GM18508 (cell line): Measurements from ENCODE around the gene FCRL6.

ENCODE experiments used
- ATAC-seq: cut with Tn5 transposase; IDR thresholded peaks from one replicate; pipeline ENCODE4 v1.9.1; 2021; ENCODE audit warnings: moderate number of reproducible peaks; ENCODE audit not compliant: insufficient read depth, unreplicated experiment

Gene FCRL6

GRCh38 chr1:159831412-159832141 is 29.4 kb downstream of the FCRL6 start:
- no peak for ATAC-seq

- no peak for ATAC-seq
Measured at GRCh38 chr1:159832309-159832708, 30.1 kb downstream of the FCRL6 start.

- no peak for ATAC-seq
Measured at GRCh38 chr1:159835356-159835755, 33.2 kb downstream of the FCRL6 start.

GRCh38 chr1:159835862-159836525 is 33.8 kb downstream of the FCRL6 start:
- ATAC-seq = no peak

- ATAC-seq = peak; percentile 51
Measured at GRCh38 chr1:159838715-159839114, 36.6 kb downstream of the FCRL6 start.

GRCh38 chr1:159839116-159839849 is 37.1 kb downstream of the FCRL6 start:
- ATAC-seq = peak; percentile 61

- no peak for ATAC-seq
Measured at GRCh38 chr1:159841749-159842148, 39.6 kb downstream of the FCRL6 start.

GRCh38 chr1:159843459-159843858 is 41.3 kb downstream of the FCRL6 start:
- ATAC-seq = no peak

- no peak for ATAC-seq
Measured at GRCh38 chr1:159845751-159846629, 43.8 kb downstream of the FCRL6 start.

GRCh38 chr1:159847231-159847630 is 45.1 kb downstream of the FCRL6 start:
- ATAC-seq = no peak

- no peak for ATAC-seq
Measured at GRCh38 chr1:159848326-159848725, 46.2 kb downstream of the FCRL6 start.

- no peak for ATAC-seq
Measured at GRCh38 chr1:159849626-159850366, 47.6 kb downstream of the FCRL6 start.

GRCh38 chr1:159851407-159851806 is 49.2 kb downstream of the FCRL6 start:
- no peak for ATAC-seq

GRCh38 chr1:159853417-159854115 is 51.4 kb downstream of the FCRL6 start:
- no peak for ATAC-seq

GRCh38 chr1:159854116-159854692 is 52.0 kb downstream of the FCRL6 start:
- no peak for ATAC-seq

GRCh38 chr1:159854693-159855192 is 52.6 kb downstream of the FCRL6 start:
- no peak for ATAC-seq

GRCh38 chr1:159855709-159856108 is 53.5 kb downstream of the FCRL6 start:
- no peak for ATAC-seq

- ATAC-seq = no peak
Measured at GRCh38 chr1:159856576-159856975, 54.4 kb downstream of the FCRL6 start.
